Measurements from ENCODE around the gene S1PR4.
"Not testable (repeated sequence)": the region's sequence is repeated elsewhere in the genome, so short reads cannot be mapped to it uniquely, and the experiment has no call there.

S1PR4 gene

DNA sequence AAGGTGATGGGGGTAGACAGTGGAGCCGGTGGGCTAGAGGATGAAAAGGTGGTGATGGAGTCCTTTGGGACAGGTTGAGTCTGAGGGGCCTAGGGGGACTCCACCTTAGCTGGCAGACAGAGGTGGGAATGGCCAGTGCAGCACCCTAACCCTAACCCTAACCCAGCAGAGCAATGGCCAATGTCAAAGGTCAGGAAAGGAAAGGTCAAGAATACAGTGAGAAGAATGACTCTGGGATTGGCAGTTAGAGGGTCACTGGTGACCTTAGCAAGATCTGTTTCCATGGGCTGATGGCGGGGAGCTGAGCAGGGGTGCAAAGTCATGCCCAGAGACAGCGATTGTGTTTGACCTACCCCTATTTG lies 26.2 kb upstream of the S1PR4 start:
- DNase-seq: no peak

DNA sequence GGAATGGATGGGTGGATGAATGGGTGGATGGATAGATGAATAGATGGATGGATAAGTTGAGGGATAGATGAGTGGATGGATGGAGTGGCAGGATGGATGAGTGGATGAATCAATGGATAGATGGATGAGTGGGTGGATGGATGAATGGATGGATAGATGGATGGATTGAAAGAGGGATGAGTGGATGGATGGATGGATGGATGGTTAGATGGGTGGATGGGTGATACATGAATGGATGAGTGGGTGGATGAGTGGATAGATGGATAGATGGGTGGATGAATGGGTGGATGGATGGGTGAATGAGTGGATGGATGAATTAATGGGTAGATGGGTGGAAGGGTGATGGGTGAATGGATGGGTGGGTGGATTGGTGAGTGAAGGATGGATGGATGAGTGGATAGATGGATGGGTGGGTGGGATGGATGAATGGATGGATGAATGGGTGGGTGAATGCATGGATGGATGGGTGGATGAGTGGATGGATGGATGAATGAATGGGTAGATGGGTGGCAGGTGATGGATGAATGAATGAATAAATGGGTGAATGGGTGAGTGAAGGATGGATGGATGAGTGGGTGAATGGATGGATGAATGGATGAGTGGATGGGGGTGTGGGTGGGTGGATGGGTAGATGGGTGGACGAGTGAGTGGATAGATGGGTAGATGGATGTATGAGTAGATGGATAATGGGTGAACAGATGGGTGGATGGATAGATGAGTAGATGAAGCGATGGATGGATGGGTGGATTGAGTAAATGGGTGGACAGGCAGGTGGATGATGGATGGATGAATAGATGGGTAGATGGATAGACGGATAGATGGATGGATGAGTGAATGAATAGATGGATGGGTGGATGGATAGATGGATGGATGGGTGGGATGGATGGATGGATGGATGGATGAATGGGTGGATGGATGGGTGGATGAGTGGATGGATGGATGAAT lies 25.0 kb upstream of the S1PR4 start:
- no peak for DNase-seq

DNA sequence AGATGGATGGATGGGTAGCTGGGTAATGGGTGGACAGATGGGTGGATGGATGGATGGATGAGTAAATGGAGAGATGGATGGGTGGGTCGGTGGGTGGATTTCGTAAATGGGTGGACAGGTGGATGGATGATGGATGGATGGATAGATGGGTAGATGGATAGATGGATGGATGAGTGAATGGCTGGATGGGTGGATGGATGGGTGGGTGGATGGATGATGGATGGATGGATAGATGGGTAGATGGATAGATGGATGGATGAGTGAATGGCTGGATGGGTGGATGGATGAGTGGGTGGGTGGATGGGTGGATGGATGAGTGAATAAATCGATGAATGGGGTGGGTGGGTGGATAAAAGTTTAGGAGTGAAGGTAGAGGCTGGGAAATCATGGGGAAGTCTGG lies 24.1 kb upstream of the S1PR4 start:
- DNase-seq: not testable (repeated sequence)

DNA sequence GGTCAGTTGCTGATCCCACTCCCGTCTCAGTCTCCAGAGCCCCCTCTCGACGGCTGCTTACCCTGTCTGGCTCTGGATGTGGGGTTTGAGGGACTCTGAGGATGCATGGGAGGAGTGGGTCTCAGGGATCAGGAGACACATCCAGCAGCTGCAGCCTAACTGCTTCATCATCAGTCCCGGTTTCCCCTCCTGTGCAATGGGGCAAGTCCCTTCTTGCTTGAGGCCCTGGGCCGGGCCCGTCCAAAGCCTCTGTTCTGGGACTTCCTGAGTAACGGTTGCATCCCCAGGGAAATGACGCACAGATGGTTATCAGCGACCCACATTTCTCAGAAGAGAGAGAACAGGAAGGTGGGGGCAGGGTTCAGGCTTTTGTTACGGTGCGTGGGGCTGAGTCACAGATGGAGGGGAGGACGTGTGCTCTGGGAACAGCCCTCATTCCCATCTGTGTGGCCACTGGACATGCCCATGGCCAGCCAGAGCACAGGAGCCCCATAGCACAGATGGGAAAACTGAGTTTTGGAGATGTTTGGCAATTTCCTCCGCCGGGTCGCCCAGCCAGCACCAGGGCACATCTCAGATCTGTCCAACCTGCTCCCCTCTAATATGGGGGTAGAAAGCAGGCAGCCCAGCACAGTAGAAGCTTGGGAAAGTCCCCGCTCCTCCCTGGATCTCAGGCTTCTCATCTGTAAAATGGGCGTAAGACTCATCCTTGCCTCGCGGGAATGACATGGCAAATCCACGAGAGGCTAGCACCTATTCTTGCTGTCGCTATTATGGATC lies 23.4 kb upstream of the S1PR4 start:
- no peak for DNase-seq

DNA sequence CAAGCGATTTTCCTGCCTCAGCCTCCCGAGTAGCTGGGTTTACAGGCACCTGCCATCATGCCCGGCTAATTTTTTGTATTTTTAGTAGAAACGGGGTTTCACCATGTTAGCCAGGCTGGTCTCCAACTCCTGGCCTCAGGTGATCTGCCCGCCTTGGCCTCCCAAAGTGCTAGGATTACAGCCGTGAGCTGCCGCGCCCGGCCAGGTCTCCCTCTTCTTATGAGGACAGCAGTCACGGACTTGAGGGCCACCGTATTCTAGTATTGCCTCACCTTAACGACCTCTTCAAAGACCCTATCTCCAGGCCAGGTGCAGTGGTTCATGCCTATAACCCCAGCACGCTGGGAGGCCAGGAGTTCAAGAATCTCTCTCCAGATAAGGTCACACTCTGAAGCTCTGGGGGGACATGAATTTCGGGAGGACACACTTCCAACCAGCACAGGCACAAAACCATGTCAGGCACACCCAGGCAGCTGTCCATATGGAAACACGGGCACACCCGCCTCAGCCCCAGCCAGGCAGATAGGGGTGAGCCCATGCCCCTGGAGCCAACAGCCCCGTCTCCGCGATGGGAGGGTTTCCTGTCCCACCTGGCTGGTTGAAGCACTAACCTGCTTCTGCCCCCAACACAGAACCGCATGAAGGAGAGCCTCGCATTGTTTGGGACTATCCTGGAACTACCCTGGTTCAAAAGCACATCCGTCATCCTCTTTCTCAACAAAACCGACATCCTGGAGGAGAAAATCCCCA lies 21.3 kb upstream of the S1PR4 start:
- DNase-seq: no peak

DNA sequence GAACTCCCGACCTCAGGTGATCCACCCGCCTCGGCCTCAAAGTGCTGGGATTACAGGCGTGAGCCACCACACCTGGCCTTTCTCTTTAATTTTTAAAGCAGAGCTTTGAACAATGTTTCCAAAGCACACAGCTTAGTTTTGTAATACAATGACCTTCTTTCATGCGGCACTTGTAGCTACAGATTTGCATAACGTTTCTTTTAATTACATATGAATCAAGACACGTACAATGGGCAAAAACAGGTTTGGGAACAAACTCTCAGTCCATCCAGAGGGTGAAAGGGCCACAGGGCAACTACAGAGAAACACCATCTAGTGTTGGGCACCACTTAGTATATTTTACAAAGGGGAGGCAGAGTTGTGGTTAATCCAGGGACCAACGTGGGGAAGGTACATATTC lies 19.0 kb upstream of the S1PR4 start:
- no peak for DNase-seq

DNA sequence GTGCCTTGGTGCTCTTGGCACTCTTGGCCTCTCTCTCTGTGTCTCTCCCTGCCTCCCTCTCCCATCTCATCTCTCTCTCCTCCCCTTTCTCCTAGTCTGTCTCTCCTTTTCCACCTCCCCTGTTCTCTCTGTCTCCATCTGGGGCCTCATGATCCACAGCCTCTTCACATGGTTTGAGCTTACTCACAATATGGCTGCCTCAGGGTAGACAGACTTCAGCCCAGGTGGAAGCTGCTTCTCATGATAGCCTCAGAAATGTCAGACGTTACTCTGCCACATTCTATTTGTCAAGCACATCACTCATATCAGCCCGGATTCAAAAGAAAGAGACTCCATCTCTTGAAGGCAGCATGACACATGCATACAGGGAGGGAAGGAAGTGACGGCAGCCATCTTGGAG lies 18.4 kb upstream of the S1PR4 start:
- DNase-seq: no peak

DNA sequence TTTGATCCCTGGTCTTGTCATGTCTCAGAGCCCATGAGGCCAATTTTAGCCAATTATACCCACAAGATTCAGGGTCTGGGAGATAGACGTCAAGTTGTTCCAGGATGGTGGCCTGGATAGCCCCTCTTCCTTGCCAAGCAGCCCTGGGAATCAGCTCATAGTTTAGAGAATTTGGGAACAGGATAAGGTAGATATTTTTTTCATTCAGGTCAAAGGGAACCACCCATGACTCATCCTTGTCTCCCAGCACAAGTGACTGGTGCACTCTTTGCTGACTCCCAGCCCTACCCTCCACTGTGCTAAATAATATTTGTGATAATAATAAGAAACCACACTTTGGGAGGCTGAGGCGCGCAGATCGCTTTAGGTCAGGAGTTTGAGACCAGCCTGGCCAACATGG lies 17.1 kb upstream of the S1PR4 start:
- no peak for DNase-seq

DNA sequence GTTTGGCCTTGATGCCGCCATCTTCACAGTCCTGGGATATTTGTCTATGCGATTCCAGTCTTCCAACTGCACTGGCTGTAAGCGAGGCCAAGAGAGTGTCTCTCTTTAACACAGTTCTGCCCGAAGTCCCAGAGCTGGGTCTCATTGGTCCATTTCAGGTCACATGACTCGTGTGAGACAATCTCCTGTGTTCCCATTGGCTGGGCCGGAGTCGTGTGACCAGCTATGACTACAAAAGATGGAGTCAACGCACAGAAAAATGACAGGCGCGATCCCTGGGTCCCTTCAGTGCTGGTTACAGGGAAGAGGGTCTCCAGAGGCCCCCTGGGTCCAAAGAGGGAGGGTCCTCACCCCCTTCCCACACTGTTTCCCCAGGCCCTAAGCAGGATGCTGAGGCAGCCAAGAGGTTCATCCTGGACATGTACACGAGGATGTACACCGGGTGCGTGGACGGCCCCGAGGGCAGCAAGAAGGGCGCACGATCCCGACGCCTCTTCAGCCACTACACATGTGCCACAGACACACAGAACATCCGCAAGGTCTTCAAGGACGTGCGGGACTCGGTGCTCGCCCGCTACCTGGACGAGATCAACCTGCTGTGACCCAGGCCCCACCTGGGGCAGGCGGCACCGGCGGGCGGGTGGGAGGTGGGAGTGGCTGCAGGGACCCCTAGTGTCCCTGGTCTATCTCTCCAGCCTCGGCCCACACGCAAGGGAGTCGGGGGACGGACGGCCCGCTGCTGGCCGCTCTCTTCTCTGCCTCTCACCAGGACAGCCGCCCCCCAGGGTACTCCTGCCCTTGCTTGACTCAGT lies 15.9 kb upstream of the S1PR4 start:
- no peak for DNase-seq

DNA sequence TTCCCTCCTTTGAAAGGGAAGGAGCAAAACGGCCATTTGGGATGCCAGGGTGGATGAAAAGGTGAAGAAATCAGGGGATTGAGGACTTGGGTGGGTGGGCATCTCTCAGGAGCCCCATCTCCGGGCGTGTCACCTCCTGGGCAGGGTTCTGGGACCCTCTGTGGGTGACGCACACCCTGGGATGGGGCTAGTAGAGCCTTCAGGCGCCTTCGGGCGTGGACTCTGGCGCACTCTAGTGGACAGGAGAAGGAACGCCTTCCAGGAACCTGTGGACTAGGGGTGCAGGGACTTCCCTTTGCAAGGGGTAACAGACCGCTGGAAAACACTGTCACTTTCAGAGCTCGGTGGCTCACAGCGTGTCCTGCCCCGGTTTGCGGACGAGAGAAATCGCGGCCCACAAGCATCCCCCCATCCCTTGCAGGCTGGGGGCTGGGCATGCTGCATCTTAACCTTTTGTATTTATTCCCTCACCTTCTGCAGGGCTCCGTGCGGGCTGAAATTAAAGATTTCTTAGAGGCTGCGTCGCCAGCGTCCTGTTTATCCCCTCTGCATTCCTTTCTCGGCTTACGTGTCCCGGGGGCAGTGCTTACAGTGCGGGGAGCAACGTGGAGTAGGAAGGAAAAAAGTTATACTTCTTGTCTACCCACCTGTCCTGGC lies 15.2 kb upstream of the S1PR4 start:
- peak in 39 of 51 donors; percentile 2 to 59 (median 28) for DNase-seq

DNA sequence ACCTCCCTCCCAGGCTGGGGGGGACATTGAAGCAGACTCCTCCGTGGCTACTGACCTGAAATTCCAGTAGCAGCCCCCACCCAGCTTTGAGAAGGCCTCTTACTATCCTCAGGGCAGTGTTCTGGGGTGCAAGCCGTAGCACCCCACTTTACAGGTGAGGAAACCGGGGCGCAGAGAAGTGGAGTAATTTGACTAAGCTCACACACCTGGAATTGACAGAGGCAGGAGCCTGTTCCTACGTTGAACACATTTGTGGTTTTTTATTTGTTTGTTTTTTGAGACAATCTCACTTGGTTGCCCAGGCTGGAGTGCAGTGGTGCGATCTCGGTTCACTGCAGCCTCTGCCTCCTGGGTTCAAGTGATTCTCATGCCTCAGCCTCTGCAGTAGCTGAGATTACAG lies 14.6 kb upstream of the S1PR4 start:
- DNase-seq: no peak

DNA sequence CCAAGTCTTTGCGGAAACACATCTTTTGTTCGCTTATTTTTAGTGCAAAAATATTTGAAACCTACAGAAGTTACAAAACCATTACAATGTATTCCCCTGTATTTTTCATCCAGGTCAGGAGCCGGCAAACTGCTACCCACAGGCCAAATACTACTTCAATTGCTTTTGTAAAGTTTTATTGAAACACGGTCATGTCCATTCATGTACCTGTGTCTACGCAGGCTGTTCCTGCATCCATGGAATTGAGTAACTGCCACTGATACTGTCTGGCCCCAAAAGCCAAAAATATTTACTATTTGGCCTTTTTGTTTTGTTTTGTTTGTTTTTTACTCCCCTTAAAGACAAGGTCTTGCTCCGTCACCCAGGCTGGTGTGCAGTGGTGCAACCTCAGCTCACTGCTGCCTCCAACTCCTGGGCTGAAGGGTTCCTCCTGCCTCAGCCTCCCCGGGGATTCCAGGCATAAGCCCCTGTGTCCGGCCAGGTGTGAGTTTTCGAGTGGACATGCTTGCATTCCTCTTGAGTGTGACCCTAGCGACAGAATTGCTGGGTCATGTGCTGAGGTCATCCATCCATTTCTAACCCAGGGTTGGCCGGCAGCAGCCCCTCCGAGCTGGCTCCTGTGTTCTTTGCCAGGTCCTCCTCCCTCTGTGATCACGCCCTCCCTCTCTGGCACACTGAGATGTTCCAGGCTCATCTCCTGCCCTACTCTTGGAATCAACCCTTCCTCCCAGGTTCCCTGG lies 10.9 kb upstream of the S1PR4 start:
- no peak for DNase-seq

DNA sequence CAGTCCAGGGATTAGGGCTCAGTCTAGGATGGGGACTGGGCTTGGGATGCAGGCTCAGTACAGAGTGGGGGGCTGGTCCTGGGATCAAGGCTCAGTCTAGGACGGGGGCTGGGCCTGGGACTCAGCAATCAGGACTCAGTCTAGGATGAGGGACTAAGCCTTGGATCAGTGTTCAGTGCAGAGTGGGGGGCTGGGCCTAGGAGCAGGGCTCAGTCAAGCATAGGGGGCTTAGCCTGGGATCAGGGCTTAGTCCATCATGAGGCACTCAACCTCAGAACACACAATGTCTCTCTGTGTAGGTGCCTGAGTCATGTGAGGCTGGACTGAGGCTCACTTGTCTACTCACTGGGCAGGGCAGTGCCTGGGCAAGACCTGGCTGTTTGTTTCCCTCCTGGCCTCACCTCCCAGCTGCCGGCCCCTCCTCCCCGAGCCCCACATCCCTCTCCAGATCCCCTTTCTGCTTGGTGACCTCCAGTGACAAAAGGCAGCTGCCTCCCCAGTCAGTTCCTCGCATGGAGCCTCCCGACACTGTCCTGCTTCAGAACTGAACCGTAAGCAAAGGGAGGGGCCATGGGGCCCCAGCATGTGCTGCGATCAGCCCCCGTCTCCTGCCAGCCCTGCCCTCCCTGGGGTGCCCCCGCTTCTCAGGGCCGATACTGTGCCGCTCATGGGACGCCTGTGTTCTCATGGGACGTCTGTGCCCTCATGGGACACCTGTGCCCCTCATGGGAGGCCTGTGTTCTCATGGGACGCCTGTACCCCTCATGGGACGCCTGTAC lies 6.5 kb upstream of the S1PR4 start:
- DNase-seq: no peak

DNA sequence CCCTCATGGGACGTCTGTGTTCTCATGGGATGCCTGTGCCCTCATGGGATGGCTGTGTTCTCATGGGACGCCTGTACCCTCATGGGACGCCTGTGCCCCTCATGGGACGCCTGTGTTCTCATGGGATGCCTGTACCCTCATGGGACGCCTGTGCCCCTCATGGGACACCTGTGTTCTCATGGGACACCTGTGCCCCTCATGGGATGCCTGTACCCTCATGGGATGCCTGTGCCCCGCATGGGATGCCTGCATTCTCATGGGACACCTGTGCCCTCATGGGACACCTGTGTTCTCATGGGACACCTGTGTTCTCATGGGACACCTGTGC lies 5.9 kb upstream of the S1PR4 start:
- not testable (repeated sequence) for DNase-seq

DNA sequence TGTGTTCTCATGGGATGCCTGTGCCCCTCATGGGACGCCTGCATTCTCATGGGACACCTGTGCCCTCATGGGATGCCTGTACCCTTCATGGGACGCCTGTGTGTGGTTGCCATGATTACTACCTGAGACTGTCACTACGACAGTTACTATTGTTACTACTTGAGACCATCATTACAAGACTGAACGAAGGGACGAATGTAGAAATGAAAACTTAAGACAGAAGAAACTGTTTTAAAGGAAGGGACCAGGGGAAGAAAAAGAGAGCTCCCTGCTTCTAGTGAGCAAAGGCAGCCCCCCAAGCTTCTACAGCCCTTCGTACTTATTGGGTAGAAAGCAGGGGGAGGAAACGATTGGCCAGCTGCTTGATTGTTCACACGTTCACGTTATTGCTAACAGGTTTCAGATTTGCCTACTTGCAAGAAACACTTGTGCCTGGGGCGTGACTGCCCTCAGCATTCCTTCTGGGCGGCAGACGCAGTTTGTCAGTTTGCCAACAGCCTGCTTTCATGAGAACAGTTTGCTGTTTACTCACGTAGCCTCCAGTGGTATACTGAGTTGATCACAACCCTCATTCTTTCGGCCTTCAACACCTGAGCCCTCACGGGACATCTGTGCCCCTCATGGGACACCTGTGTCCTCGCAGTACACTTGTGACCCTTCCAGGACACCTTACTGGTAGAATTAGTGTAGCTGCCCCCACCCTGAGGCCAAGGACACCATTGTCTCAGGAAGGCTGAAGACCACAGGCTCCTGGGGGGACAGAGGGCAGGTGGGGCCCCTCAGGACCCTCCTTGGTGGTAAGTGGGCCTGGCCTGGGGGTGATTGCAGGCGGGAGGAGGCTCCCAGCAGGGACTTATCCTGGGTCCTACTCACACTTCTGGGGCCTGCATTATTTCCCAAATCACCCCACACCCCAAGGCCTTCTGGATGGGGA lies 2.5 kb upstream of the S1PR4 start:
- DNase-seq: no peak

DNA sequence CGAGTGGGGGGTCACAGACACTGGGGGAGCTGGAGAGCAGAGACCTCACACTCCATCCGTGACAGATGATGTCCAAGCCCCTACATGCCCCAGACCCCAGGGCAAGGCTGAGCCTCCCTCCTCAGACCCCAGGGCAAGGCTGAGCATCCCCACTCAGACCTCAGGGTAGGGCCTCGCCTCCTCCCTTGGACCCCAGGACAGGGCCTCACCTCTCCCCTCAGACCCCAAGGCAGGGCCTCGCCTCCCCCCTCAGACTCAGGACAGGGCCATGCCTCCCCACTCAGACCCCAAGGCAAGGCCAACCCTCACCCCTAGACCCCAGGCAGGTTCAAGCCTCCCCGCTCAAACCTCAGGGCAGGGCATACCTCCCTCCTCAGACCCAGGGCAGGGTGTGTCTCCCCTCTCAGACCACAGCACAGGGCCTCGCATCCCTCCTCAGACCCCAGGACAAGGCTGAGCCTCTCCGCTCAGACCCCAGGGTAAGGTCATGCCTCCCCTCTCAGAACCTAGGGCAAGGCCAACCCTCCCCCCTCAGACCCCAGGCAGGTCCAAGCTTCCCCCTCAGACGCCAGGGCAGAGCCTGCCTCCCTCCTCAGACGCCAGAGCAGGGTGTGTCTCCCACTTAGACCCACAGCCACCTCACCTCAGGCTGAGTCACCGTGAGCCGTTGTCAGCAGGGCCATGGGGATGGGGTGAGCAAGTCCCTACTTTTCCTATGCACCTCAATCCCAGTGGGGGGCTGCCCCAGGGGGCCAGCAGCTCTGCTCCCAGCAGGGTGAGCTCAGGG lies 1.7 kb upstream of the S1PR4 start:
- DNase-seq: no peak
